Kidney (tissue), 14 donors: ENCODE measurements around the gene ITGAL. TPM values are rescaled to one million over a fixed set of nuclear protein-coding genes. Genes with fewer than 3 reads are reported as not detected.

Experiments
- DNase-seq, 5 donors: peaks; one replicate each; pipeline ENCODE4 v3.0.0-alpha.2; 2013 to 2020
- FAIRE-seq: peaks from 2 replicates; lab custom pipeline; 2012; peaks lifted over from hg19 to GRCh38; lab: Jason Lieb, UNC
- H3K27ac ChIP-seq, 2 donors: one replicate each; pipeline ENCODE4 v1.7.0; 2013; ENCODE audit warnings: low read depth in 2 of 2, low read length in 2 of 2, inconsistent platforms in 1 of 2
- H3K27me3 ChIP-seq: one replicate; pipeline ENCODE4 v1.7.1; 2013; ENCODE audit warnings: low read length, inconsistent platforms; ENCODE audit not compliant: control insufficient read depth, insufficient read depth
- H3K36me3 ChIP-seq, 3 donors: one replicate each; pipeline versions ENCODE4 v1.7.0 to v1.7.1; 2013; ENCODE audit warnings: low read length in 3 of 3, control low read depth in 1 of 3, inconsistent platforms in 1 of 3; ENCODE audit not compliant: insufficient read depth in 3 of 3, control insufficient read depth in 2 of 3
- H3K4me1 ChIP-seq, 3 donors: one replicate each; pipeline versions ENCODE4 v1.7.0 to v1.7.1; 2013; ENCODE audit warnings: low read length in 3 of 3, inconsistent platforms in 1 of 3, low read depth in 1 of 3; ENCODE audit not compliant: control insufficient read depth in 2 of 3, insufficient read depth in 2 of 3
- H3K4me3 ChIP-seq, 3 donors: one replicate each; pipeline versions ENCODE4 v1.7.0 to v1.8.1; 2013; ENCODE audit warnings: low read length in 3 of 3, control low read depth in 1 of 3, inconsistent platforms in 1 of 3
- H3K9ac ChIP-seq, 3 donors: one replicate each; pipeline versions ENCODE4 v1.7.0 to v1.7.1; 2013; ENCODE audit warnings: low read length in 3 of 3, control low read depth in 1 of 3, inconsistent platforms in 1 of 3
- H3K9me3 ChIP-seq, 3 donors: one replicate each; pipeline versions ENCODE4 v1.7.0 to v1.7.1; 2013; ENCODE audit warnings: low read length in 3 of 3, control low read depth in 1 of 3, inconsistent platforms in 1 of 3; ENCODE audit not compliant: control insufficient read depth in 2 of 3, insufficient read depth in 1 of 3
- CTCF ChIP-seq: IDR thresholded peaks from 3 replicates; pipeline ENCODE4 v1.5.1; 2012; ENCODE audit warnings: mild to moderate bottlenecking, moderate library complexity, borderline replicate concordance; ENCODE audit not compliant: insufficient read depth; ENCODE audit errors: extremely low read depth
- intact Hi-C: fragments of 100-400 bp; cut with DNase I; formaldehyde crosslinking; loops from one replicate; pipeline ENCODE4 v1.11.1; 2022
- polyA plus RNA-seq: library from polyadenylated mRNA; stranded (reverse); fragments of 350-450 nt; fragmentation: Illumina TruSeq; extraction: RNeasy Lipid Tissue Mini Kit (QIAGEN cat#74804); gene quantifications from one replicate; pipeline ENCODE4 v1.2.3, GENCODE V29; 2014; ENCODE audit warnings: low read depth, low replicate concordance; ENCODE audit not compliant: insufficient read depth
- total RNA-seq: library from RNA; stranded (reverse); fragmentation: NEBNext Ultra II Directional; extraction: Animal tissue kit (Norgen Biotek cat#: 25700); gene quantifications from one replicate; pipeline ENCODE4 v1.2.1, GENCODE V29; 2021
- donor health status: control.
- donor health status: control.
- donor health status: control.
- donor health status: control.
- donor health status: control.
- donor health status: DM: yes; HTN: yes; CAD: no.
- donor health status: Normal renal cell carcinoma (clear cell type).

ITGAL gene
- total and polyA plus RNA-seq, 2 donors from 2014 or later, result 0.56 to 19.6 TPM

GRCh38 chr16:30515275-30515674 is 42.7 kb downstream of the ITGAL start:
- Histone ChIP-seq H3K36me3 (no peaks in the 10 kb centered on the region), H3K27me3 (no peaks in the 10 kb centered on the region), H3K9ac (no peak overlapping the region), H3K4me1 (peaks cover 0 to 9% (median 0%) of the 10 kb centered on the region in 3 donors), H3K27ac (no peak overlapping the region), H3K9me3 (no peaks in the 10 kb centered on the region), H3K4me3 (no peak overlapping the region)
- TF ChIP-seq CTCF, result no peak
- intact Hi-C loops, result loop anchor here (10.0 kb wide), 1 partner anchor 60 kb away; no protein-coding TSS in a partner anchor
- DNase-seq (no peak), FAIRE-seq (no peak)

GRCh38 chr16:30518552-30518951 is 46.0 kb downstream of the ITGAL start:
- no peak overlapping the region for H3K9ac ChIP-seq
- no peaks in the 10 kb centered on the region for H3K36me3 ChIP-seq
- H3K9me3 ChIP-seq, result no peaks in the 10 kb centered on the region
- intact Hi-C loops, result loop anchor here (10.0 kb wide), 1 partner anchor 64 kb away; no protein-coding TSS in a partner anchor
- DNase-seq (no peak), FAIRE-seq (no peak)
- H3K4me3 ChIP-seq, result no peak overlapping the region
- no peak overlapping the region for H3K27ac ChIP-seq
- H3K4me1 ChIP-seq, result peaks cover 0 to 12% (median 11%) of the 10 kb centered on the region in 3 donors
- TF ChIP-seq CTCF, result no peak
- no peaks in the 10 kb centered on the region for H3K27me3 ChIP-seq

GRCh38 chr16:30519120-30520049 is 46.8 kb downstream of the ITGAL start:
- no peak for TF ChIP-seq CTCF
- Histone ChIP-seq H3K27ac (no peak overlapping the region), H3K9me3 (no peaks in the 10 kb centered on the region), H3K4me3 (no peak overlapping the region), H3K36me3 (no peaks in the 10 kb centered on the region), H3K27me3 (no peaks in the 10 kb centered on the region), H3K4me1 (peaks cover 0 to 12% (median 12%) of the 10 kb centered on the region in 3 donors), H3K9ac (no peak overlapping the region)
- DNase-seq (peak in 1 of 5 donors; percentile 54), FAIRE-seq (no peak)
- intact Hi-C loops, result loop anchor here (10.0 kb wide), 1 partner anchor 65 kb away; no protein-coding TSS in a partner anchor
